Measurements from ENCODE around the gene PKNOX2.

The PKNOX2 gene

DNA sequence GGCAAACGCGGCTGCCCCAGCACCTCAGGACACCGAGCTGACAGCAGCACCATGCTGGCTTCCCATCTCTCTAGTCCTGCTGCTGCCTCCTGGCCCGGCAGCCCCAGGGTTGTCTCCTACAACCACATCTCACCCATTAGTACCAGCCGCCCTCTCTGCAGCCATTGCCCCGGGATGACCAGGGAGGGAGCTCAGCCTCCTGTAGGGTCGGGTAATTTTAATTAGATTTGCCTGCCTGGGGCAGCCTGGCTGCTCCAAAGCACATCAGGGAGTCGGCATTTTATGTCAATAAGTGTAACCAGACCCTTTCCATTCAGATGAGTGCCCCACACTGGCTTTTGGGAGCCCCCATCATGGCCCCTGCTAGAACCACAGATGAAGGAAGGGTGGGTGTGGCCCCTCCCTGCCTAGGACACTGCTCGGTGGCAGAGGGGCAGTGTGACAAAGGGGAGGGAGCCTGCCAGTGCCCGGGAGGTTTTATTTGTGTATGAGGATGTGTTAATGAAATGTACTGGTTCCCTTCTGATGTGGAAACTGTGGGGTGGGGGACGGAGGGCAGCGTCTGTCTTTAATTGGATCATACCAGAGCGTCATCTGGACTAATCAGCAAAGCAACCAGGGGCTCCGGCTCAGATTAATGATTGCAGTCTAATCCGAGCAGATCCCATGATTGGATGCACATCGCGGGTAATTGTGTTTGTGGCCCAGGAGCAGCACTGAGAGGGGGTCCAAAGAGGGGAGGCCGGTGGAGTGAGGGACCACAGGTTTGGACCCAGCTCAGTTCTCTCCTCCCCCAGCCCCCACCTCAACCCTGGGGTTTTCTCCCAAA, 206.2 kb downstream of the PKNOX2 start:
- no peak for FAIRE-seq
- DNase-seq (ENCODE audit: insufficient read length, low spot score), result peak; percentile 60
- TF ChIP-seq, protein P1, sequence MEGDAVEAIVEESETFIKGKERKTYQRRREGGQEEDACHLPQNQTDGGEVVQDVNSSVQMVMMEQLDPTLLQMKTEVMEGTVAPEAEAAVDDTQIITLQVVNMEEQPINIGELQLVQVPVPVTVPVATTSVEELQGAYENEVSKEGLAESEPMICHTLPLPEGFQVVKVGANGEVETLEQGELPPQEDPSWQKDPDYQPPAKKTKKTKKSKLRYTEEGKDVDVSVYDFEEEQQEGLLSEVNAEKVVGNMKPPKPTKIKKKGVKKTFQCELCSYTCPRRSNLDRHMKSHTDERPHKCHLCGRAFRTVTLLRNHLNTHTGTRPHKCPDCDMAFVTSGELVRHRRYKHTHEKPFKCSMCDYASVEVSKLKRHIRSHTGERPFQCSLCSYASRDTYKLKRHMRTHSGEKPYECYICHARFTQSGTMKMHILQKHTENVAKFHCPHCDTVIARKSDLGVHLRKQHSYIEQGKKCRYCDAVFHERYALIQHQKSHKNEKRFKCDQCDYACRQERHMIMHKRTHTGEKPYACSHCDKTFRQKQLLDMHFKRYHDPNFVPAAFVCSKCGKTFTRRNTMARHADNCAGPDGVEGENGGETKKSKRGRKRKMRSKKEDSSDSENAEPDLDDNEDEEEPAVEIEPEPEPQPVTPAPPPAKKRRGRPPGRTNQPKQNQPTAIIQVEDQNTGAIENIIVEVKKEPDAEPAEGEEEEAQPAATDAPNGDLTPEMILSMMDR (IDR thresholded peaks at IDR 0.05; ENCODE audit: insufficient read depth, missing control alignments), result no peak

DNA sequence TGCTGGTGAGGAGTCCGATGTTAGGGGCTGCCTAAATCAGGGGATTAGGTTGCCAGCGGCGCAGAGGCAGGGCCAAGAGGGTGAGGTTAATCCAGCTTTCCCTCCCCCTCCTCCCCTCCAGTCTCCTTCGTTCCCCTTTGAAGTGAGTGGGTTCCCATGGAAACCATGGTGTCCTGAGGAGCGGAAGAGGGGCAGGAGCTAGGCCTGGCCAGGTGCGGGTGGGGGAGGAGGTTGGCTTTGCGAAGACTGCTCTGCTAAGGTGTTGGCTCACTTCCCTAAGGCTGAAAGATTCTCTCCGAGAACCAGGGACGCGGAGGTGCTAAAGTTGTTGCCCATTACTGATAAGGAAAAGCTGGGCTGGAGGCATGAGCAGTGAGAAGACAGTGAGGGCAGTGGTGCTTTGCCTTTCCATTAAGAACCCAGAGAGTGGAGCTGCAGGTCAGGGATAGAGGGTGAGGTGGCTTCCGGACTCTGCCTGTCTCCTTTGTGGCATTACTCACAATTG, 206.9 kb downstream of the PKNOX2 start:
- FAIRE-seq (no peak), DNase-seq (ENCODE audit: insufficient read length, low spot score) (peak; percentile 72)
- TF ChIP-seq, protein P1 (IDR thresholded peaks at IDR 0.05; ENCODE audit: insufficient read depth, missing control alignments), result no peak

DNA sequence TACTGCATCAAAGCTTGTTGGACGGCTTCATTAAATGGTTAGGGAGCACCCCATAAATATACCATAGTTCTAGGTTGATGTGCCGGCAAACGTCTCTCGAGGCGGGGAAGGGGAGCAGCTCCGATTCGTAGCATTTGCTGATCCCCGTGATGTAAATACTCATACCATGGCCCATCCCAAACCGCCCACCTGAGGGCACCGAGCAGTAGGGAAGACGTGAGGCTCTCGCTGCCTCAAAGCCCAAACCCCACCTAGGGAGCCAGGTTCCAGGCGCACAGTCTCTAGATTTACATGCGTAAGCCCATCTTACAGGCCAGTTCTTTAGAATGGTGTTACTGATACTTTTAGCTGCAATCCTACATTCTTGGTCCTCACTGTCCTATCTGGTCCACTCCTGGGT, 207.5 kb downstream of the PKNOX2 start:
- FAIRE-seq (no peak), DNase-seq (ENCODE audit: insufficient read length, low spot score) (no peak)
- TF ChIP-seq, protein P1 (IDR thresholded peaks at IDR 0.05; ENCODE audit: insufficient read depth, missing control alignments), result no peak

DNA sequence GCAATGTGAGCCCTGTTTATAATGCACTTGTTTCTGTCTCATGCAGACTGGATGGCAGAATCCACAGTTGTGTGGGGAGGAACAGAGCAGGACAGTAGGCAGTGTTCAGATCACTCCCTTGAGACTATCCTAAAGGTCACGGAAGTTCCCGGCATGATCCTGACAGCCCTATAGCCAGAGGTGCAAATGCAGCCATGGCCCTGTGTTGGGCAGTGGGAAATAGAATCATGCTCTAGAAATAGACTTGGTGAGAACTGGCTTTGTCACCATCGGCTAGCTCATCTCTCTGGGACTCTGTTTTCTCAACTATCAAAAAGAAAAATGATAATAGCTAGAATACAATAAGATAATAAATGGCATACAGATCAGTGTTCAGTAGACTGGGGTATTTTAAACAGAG, 208.4 kb downstream of the PKNOX2 start:
- FAIRE-seq (no peak), DNase-seq (ENCODE audit: insufficient read length, low spot score) (no peak)
- TF ChIP-seq, protein P1 (IDR thresholded peaks at IDR 0.05; ENCODE audit: insufficient read depth, missing control alignments), result no peak

DNA sequence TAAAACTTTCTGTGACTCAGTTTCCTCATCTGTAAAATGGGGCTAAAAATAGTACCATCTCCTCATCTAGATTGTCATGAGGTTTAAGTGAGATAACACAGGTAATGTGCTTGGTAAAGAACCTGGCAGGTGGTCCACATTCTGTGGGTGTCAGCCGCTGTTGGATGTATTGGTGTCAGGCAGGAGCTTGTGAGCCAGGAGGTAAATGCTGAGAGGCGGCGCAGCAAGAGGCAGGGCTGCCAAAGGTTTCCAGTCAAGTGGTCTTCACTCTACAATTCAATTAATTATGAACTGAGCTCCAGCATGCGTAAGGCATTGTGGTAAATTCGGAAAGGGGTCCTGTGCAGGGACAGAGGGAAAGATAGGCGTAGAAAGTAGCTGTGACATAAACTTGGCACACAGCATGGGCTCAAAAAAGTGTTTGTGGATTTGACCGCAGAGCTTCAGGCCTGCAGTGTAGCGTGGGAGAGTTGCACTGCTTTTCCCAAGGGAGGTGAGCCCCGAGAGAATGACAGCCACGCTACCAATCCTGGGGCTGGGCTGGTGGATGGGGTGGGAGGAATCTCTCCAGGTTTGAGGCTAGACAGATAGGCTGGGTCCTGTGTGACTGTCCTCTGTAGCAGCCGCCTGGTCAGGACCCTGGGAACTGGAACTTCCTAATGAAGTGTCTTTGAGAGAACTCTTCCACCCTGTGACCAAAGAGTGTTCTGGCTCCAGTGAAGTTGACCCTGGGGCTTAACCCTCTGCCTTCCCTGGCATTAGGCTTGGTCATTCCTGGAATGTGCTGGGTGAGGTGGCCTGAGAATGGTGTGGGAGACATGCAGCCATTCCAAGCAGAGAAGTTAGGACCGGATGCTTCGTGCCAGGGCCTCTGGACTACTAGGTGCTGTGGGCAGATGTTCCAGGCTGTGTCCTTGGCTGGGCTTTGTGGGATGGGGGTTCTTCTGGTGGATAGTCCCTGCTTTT, 209.2 kb downstream of the PKNOX2 start:
- DNase-seq (ENCODE audit: insufficient read length, low spot score) (no peak), FAIRE-seq (no peak)
- TF ChIP-seq, protein P1 (IDR thresholded peaks at IDR 0.05; ENCODE audit: insufficient read depth, missing control alignments), result no peak

DNA sequence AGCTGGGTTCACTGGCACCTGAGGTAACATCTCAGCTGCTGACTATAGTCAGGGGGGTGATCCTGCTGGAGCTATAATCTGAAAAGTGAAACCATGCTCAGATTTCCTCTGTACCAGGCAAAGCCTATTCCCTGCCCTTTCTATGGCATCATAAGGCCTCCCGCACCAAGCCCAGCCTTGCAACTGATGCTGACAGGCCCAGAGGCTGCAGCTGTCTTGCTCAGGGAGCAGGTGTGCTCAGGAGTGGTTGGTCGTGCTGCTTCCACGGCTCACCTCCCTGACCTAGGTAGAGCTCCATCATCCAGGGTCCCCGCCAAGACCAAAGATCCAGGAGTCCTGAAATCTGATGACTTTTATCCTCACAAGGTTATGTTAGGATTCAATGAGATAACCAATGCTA, 209.8 kb downstream of the PKNOX2 start:
- FAIRE-seq (no peak), DNase-seq (ENCODE audit: insufficient read length, low spot score) (no peak)
- TF ChIP-seq, protein P1 (IDR thresholded peaks at IDR 0.05; ENCODE audit: insufficient read depth, missing control alignments), result no peak

Data from D721Med (cell line).